Gastroesophageal sphincter (tissue), 4 donors: ENCODE data around the gene HSPA1B. TPM values are rescaled to one million over a fixed set of nuclear protein-coding genes. Genes with fewer than 3 reads are reported as not detected.

Experiments
- ATAC-seq: fragments of 150-250 bp; one replicate; pipeline ENCODE4 v1.9.1; 2016; ENCODE audit warnings: mild to moderate bottlenecking, moderate library complexity
- H3K27ac ChIP-seq, 4 donors: fragments of 200-600 bp; sonication (generic) in 3 of 4; 1 replicate in 3 of 4; 2 replicates in 1 of 4; pipeline ENCODE4 v1.5.1; 2016 to 2019
- H3K27me3 ChIP-seq: fragments of 200-600 bp; sonication (generic); one replicate; pipeline ENCODE4 v1.5.1; 2019
- H3K36me3 ChIP-seq, 2 donors: fragments of 200-600 bp; sonication (generic); one replicate each; pipeline ENCODE4 v1.5.1; 2019; ENCODE audit warnings: control low read depth in 1 of 2
- H3K4me1 ChIP-seq, 3 donors: fragments of 200-600 bp; sonication (generic); 1 replicate in 2 of 3; 2 replicates in 1 of 3; pipeline ENCODE4 v1.5.1; 2016 to 2019; ENCODE audit warnings: control low read depth in 2 of 3
- H3K4me3 ChIP-seq, 2 donors: fragments of 200-600 bp; sonication (generic); one replicate each; pipeline ENCODE4 v1.5.1; 2019; ENCODE audit warnings: mild to moderate bottlenecking in 1 of 2, moderate library complexity in 1 of 2
- H3K9me3 ChIP-seq, 3 donors: fragments of 200-600 bp; sonication (generic); one replicate each; pipeline ENCODE4 v1.5.1; 2017 to 2019; ENCODE audit warnings: control low read depth in 2 of 3
- EP300 ChIP-seq: sonication (generic); formaldehyde crosslinking; IDR thresholded peaks from one replicate; pipeline ENCODE4 v1.6.1; 2017; ENCODE audit warnings: antibody characterized with exemption, mild to moderate bottlenecking
- POLR2A ChIP-seq, 2 donors: fragments of 450-650 bp; IDR thresholded peaks; one replicate each; pipeline ENCODE4 v1.6.1; 2017; ENCODE audit warnings: antibody characterized with exemption in 2 of 2, mild to moderate bottlenecking in 2 of 2, moderate library complexity in 1 of 2
- POLR2AphosphoS5 ChIP-seq: sonication (generic); formaldehyde crosslinking; IDR thresholded peaks from one replicate; pipeline ENCODE4 v1.6.1; 2017; ENCODE audit warnings: antibody characterized with exemption
- WGBS, 2 donors: methylation state at CpG; one replicate each; pipeline ENCODE4 v1.1.5; 2018; ENCODE audit warnings: low coverage in 1 of 2; 5-methylcytosine and 5-hydroxymethylcytosine counted together
- small RNA-seq, 4 donors: library from RNA; depleted of rRNA; stranded (forward); fragments of <200 nt; gene quantifications; one replicate each; pipeline ENCODE3, GENCODE V24; 2016
- total RNA-seq, 4 donors: library from RNA; depleted of rRNA; stranded (reverse); fragments of >200 nt; gene quantifications; one replicate each; pipeline ENCODE4 v1.1.0, GENCODE V29; 2016
- TF ChIP-seq, protein P1 (sequence below), 4 experiments: fragments of 200-600 bp in 2 of 4; fragments of 450-650 bp in 2 of 4; sonication (generic) in 1 of 4; IDR thresholded peaks; one replicate each; pipeline ENCODE4 v1.5.1; 2017 to 2019; ENCODE audit warnings: antibody characterized with exemption in 4 of 4, mild to moderate bottlenecking in 2 of 4, moderate library complexity in 2 of 4

HSPA1B gene
- total RNA-seq, 4 donors from 2014 or later: 198 to 260 (median 219) TPM

DNA sequence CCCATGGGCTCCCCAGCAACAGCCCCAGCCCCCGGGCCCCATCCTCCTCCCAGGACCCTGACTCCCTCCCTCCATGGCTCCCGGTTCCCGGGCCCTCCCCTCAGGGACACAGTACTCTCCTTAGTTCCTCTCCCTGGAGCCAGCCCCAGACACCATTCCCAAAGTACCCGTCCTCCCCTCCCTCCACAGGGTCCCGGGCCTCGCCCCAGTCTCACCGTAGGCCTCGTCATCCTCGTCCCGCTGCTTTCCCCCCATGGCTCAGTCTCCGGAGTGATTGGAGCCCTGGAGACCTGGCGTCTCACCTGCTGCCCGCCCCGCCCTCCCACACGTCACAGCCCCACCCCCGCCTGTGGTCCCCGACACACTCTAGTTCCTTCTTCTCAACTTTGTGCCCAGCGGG lies 51.2 kb downstream of the HSPA1B start, which contains the start of gene SLC44A4:
Gene SLC44A4 (minus strand): TSS at position 272 of the 400 bp plus-strand sequence. CDS start 17 bp downstream, at position 255.
- no peaks in the 10 kb centered on the region for H3K4me1 ChIP-seq
- H3K9me3 ChIP-seq: no peaks in the 10 kb centered on the region
- no peak for TF ChIP-seq EP300
- TF ChIP-seq POLR2AphosphoS5: no peak
- TF ChIP-seq, protein P1, sequence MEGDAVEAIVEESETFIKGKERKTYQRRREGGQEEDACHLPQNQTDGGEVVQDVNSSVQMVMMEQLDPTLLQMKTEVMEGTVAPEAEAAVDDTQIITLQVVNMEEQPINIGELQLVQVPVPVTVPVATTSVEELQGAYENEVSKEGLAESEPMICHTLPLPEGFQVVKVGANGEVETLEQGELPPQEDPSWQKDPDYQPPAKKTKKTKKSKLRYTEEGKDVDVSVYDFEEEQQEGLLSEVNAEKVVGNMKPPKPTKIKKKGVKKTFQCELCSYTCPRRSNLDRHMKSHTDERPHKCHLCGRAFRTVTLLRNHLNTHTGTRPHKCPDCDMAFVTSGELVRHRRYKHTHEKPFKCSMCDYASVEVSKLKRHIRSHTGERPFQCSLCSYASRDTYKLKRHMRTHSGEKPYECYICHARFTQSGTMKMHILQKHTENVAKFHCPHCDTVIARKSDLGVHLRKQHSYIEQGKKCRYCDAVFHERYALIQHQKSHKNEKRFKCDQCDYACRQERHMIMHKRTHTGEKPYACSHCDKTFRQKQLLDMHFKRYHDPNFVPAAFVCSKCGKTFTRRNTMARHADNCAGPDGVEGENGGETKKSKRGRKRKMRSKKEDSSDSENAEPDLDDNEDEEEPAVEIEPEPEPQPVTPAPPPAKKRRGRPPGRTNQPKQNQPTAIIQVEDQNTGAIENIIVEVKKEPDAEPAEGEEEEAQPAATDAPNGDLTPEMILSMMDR (IDR thresholded peaks at IDR 0.05): no peak
- no peak for TF ChIP-seq POLR2A (IDR thresholded peaks at IDR 0.05)
- ATAC-seq: no peak
- no peaks in the 10 kb centered on the region for H3K27me3 ChIP-seq
- no peak within 1 kb of the TSS for H3K27ac ChIP-seq
- WGBS, 2 donors: 52 to 63% methylated on average over 6 to 8 of the region's 18 CpGs
- peaks cover 0 to 44% of the 10 kb centered on the region in 2 donors for H3K36me3 ChIP-seq
- no peak within 1 kb of the TSS for H3K4me3 ChIP-seq

DNA sequence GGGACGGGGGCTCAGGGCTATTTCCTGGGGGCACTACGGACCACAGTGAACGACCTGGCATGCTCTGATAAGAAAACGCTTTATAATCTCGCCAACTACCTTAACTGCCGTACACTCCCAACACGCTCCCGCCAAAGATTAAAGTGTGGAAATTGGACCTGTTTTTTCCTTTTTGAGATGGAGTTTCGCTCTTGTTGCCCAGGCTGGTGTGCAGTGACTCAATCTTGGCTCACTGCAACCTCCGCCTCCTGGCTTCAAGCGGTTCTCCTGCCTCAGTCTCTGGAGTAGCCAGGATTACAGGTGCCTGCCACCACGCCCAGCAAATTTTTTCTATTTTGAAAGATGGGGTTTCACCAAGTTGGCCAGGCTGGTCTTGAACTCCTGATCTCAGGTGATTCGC lies 51.6 kb downstream of the HSPA1B start:
- 83 to 93% methylated on average over 2 to 9 of the region's 13 CpGs for WGBS, 2 donors
- H3K27me3 ChIP-seq: no peaks in the 10 kb centered on the region
- no peak for ATAC-seq

More for the DNA sequence above, 51.6 kb downstream of the HSPA1B start:
- no peak overlapping the region for H3K4me3 ChIP-seq
- peaks cover 0 to 48% of the 10 kb centered on the region in 2 donors for H3K36me3 ChIP-seq
- TF ChIP-seq, protein P1 (IDR thresholded peaks at IDR 0.05): no peak
- TF ChIP-seq EP300: no peak
- TF ChIP-seq POLR2A (IDR thresholded peaks at IDR 0.05): no peak
- TF ChIP-seq POLR2AphosphoS5: no peak
- H3K27ac ChIP-seq: no peak overlapping the region
- no peaks in the 10 kb centered on the region for H3K9me3 ChIP-seq
- no peaks in the 10 kb centered on the region for H3K4me1 ChIP-seq

Small RNA genes lying within 50 kb of the gene (small RNA-seq; reads per million reads assigned to genes)
- gene RF00019: 0 reads per million in 4 donors
- gene SNORD48: 798 to 1,747 (median 973) reads per million in 4 donors
- gene SNORD52: 0 reads per million in 4 donors

Other genes starting within 250 kb of the HSPA1B start
- gene LTB, start 245.3 kb upstream of the HSPA1B start, total RNA-seq: under 1 TPM in 1 of 4 donors, not detected in 3; 0.57 TPM
- gene LST1, start 241.5 kb upstream of the HSPA1B start, total RNA-seq: 1 to 10 TPM; 1.4 to 7.7 (median 6.9) TPM
- not detected for gene NCR3, start 234.7 kb upstream of the HSPA1B start, total RNA-seq
- gene AIF1, start 212.5 kb upstream of the HSPA1B start, total RNA-seq: 10 to 100 TPM in 3 of 4 donors, 1 to 10 TPM in 1; 5.6 to 46.4 (median 21.3) TPM
- gene PRRC2A, start 207.0 kb upstream of the HSPA1B start, total RNA-seq: 100 to 1,000 TPM in 1 of 4 donors, 10 to 100 TPM in 3; 47.9 to 137 (median 76.2) TPM
- 100 to 1,000 TPM; 131 to 252 (median 190) TPM for gene BAG6, start 175.1 kb upstream of the HSPA1B start, total RNA-seq
- gene APOM, start 171.8 kb upstream of the HSPA1B start, total RNA-seq: 1 to 10 TPM in 3 of 4 donors, under 1 TPM in 1; 0.62 to 7.4 (median 3.2) TPM
- 10 to 100 TPM; 30.0 to 40.0 (median 36.1) TPM for gene C6orf47, start 167.0 kb upstream of the HSPA1B start, total RNA-seq
- 10 to 100 TPM; 17.1 to 22.3 (median 17.9) TPM for gene GPANK1, start 162.7 kb upstream of the HSPA1B start, total RNA-seq
- gene CSNK2B, start 161.7 kb upstream of the HSPA1B start, total RNA-seq: 100 to 1,000 TPM; 162 to 197 (median 167) TPM
- 1 to 10 TPM in 3 of 4 donors, under 1 TPM in 1; 0.10 to 9.3 (median 3.9) TPM for gene LY6G5B, start 157.8 kb upstream of the HSPA1B start, total RNA-seq
- 1 to 10 TPM in 1 of 4 donors, under 1 TPM in 1, not detected in 2; 0.94 to 1.9 TPM for gene LY6G5C, start 146.7 kb upstream of the HSPA1B start, total RNA-seq
- gene ABHD16A, start 124.4 kb upstream of the HSPA1B start, total RNA-seq: 10 to 100 TPM; 37.4 to 49.8 (median 47.2) TPM
- not detected for gene LY6G6F, start 120.9 kb upstream of the HSPA1B start, total RNA-seq
- gene LY6G6D, start 112.4 kb upstream of the HSPA1B start, total RNA-seq: not detected
- not detected for gene LY6G6C, start 106.0 kb upstream of the HSPA1B start, total RNA-seq
- under 1 TPM in 1 of 4 donors, not detected in 3; 0.54 TPM for gene MPIG6B, start 104.4 kb upstream of the HSPA1B start, total RNA-seq
- gene DDAH2, start 98.4 kb upstream of the HSPA1B start, total RNA-seq: 100 to 1,000 TPM in 2 of 4 donors, 10 to 100 TPM in 2; 75.6 to 127 (median 99.0) TPM
- 100 to 1,000 TPM; 191 to 427 (median 276) TPM for gene CLIC1, start 91.2 kb upstream of the HSPA1B start, total RNA-seq
- gene MSH5, start 87.7 kb upstream of the HSPA1B start, total RNA-seq: 10 to 100 TPM in 1 of 4 donors, 1 to 10 TPM in 3; 1.9 to 12.7 (median 6.7) TPM
- 1 to 10 TPM in 1 of 4 donors, under 1 TPM in 1, not detected in 2; 0.93 to 1.1 TPM for gene SAPCD1, start 65.1 kb upstream of the HSPA1B start, total RNA-seq
- gene VWA7, start 50.4 kb upstream of the HSPA1B start, total RNA-seq: under 1 TPM; 0.12 to 0.54 (median 0.31) TPM
- gene VARS1, start 32.0 kb upstream of the HSPA1B start, total RNA-seq: 10 to 100 TPM; 25.4 to 50.6 (median 29.9) TPM
- gene LSM2, start 20.8 kb upstream of the HSPA1B start, total RNA-seq: 10 to 100 TPM; 18.0 to 31.7 (median 28.5) TPM
- gene HSPA1L, start 12.5 kb upstream of the HSPA1B start, total RNA-seq: 1 to 10 TPM; 1.9 to 3.9 (median 2.6) TPM
- 100 to 1,000 TPM; 287 to 496 (median 351) TPM for gene HSPA1A, start 12.2 kb upstream of the HSPA1B start, total RNA-seq
- gene NEU1, start 35.1 kb downstream of the HSPA1B start, total RNA-seq: 10 to 100 TPM; 28.2 to 39.1 (median 30.5) TPM
- gene SLC44A4, start 51.3 kb downstream of the HSPA1B start, total RNA-seq: 1 to 10 TPM in 2 of 4 donors, not detected in 2; 1.1 to 4.5 TPM
- gene EHMT2, start 70.0 kb downstream of the HSPA1B start, total RNA-seq: 10 to 100 TPM; 29.5 to 43.4 (median 35.5) TPM
- 1 to 10 TPM in 2 of 4 donors, under 1 TPM in 2; 0.40 to 2.0 (median 0.86) TPM for gene ZBTB12, start 74.3 kb downstream of the HSPA1B start, total RNA-seq
- 10 to 100 TPM in 3 of 4 donors, 1 to 10 TPM in 1; 3.3 to 33.4 (median 14.4) TPM for gene C2, start 100.0 kb downstream of the HSPA1B start, total RNA-seq
- gene CFB, start 118.4 kb downstream of the HSPA1B start, total RNA-seq: 10 to 100 TPM in 3 of 4 donors, 1 to 10 TPM in 1; 8.1 to 42.6 (median 23.1) TPM
- gene NELFE, start 131.2 kb downstream of the HSPA1B start, total RNA-seq: 10 to 100 TPM; 64.1 to 89.7 (median 70.4) TPM
- 10 to 100 TPM; 18.8 to 52.5 (median 25.8) TPM for gene SKIC2, start 131.4 kb downstream of the HSPA1B start, total RNA-seq
- gene DXO, start 144.4 kb downstream of the HSPA1B start, total RNA-seq: 10 to 100 TPM; 12.3 to 17.4 (median 14.6) TPM
- gene C4A, start 154.3 kb downstream of the HSPA1B start, total RNA-seq: 100 to 1,000 TPM in 1 of 4 donors, 10 to 100 TPM in 3; 50.4 to 111 (median 81.5) TPM
- 100 to 1,000 TPM in 1 of 4 donors, 10 to 100 TPM in 3; 45.6 to 259 (median 82.1) TPM for gene C4B, start 187.1 kb downstream of the HSPA1B start, total RNA-seq
- 1 to 10 TPM in 1 of 4 donors, under 1 TPM in 2, not detected in 1; 0.47 to 1.7 (median 0.81) TPM for gene CYP21A2, start 210.7 kb downstream of the HSPA1B start, total RNA-seq